Measurements from ENCODE around the gene SCYGR3. TPM values are rescaled to one million over a fixed set of nuclear protein-coding genes. Genes with fewer than 3 reads are reported as not detected.
"Not testable (repeated sequence)": the region's sequence is repeated elsewhere in the genome, so short reads cannot be mapped to it uniquely, and the experiment has no call there.

Gene SCYGR3
- total RNA-seq, 2 donors from 2014 or later = not detected

DNA sequence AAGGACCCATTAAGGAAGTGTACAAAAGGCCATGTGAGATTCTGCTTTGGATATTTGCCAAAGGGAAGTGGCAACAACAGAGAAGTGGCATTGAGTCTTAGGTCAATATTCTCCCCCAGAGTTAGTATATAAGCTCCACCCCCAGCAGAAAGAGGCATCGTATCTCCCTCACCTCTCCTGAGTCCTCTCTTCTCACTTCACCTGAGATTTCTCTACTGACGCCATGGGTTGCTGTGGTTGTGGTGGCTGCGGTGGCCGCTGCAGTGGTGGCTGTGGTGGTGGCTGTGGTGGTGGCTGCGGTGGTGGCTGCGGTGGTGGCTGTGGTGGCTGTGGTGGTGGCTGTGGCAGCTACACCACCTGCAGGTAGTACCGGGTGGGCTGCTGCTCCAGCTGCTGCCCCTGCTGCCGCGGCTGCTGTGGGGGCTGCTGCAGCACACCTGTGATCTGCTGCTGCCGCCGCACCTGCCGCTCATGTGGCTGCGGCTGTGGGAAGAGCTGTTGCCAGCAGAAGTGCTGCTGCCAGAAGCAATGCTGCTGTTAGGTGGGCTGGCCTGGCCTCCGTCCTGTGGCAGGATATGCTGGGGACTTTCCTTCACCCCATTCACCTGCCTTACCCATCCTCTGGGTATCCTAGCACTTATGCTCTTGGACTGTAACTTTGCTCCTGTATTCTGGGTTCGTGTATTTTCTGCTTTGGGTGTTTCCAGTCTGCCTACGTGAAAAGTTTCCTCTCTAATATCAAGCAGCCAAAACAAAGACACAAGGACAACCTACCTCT is 5.9 kb downstream of the SCYGR3 start:
- Histone ChIP-seq H3K4me1 (ENCODE audit: control insufficient read depth in 1 of 2, low read depth in 2 of 2) (no peaks in the 10 kb centered on the region), H3K4me3 (no peak overlapping the region), H3K36me3 (no peaks in the 10 kb centered on the region), H3K9me3 (no peaks in the 10 kb centered on the region), H3K27ac (no peak overlapping the region), H3K27me3 (replicated peaks; ENCODE audit: insufficient read depth) (no peaks in the 10 kb centered on the region)
- DNase-seq (ENCODE audit: low spot score) (no peak), ATAC-seq (ENCODE audit: insufficient number of reproducible peaks, low FRiP score, low read depth) (no peak)
- TF ChIP-seq CTCF (IDR thresholded peaks at IDR 0.05) = no peak

GRCh38 chr2:227607941-227608340 is 6.7 kb downstream of the SCYGR3 start:
- DNase-seq (ENCODE audit: low spot score) = no peak
- no peak for ATAC-seq (ENCODE audit: insufficient number of reproducible peaks, low FRiP score, low read depth)
- no peak for TF ChIP-seq CTCF (IDR thresholded peaks at IDR 0.05)
- Histone ChIP-seq H3K4me1 (ENCODE audit: control insufficient read depth in 1 of 2, low read depth in 2 of 2) (no peaks in the 10 kb centered on the region), H3K27me3 (replicated peaks; ENCODE audit: insufficient read depth) (no peaks in the 10 kb centered on the region), H3K27ac (no peak overlapping the region), H3K9me3 (no peaks in the 10 kb centered on the region), H3K36me3 (no peaks in the 10 kb centered on the region), H3K4me3 (no peak overlapping the region)

DNA sequence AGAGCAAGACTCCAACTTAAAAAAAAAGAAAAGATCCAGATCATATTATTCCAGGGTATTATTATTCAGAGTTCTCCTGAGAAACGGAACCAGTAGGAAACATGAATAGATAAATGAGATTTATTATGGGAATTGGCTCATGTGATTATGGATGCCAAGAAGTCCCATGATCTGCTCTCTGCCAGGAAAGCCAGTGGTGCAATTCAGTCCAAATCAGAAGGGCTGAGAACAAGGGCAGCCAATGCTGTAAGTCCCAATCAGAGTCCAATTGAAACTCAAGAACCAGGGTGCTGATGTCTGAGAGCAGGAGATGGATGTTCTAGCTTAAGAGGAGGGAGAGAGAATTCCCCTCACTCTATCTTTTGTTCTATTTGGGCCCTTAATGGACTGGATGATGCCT is 8.2 kb downstream of the SCYGR3 start:
- ATAC-seq (ENCODE audit: insufficient number of reproducible peaks, low FRiP score, low read depth) = no peak
- no peak for DNase-seq (ENCODE audit: low spot score)
- Histone ChIP-seq H3K4me3 (no peak overlapping the region), H3K9me3 (no peaks in the 10 kb centered on the region), H3K27me3 (replicated peaks; ENCODE audit: insufficient read depth) (no peaks in the 10 kb centered on the region), H3K27ac (no peak overlapping the region), H3K36me3 (no peaks in the 10 kb centered on the region), H3K4me1 (ENCODE audit: control insufficient read depth in 1 of 2, low read depth in 2 of 2) (no peaks in the 10 kb centered on the region)
- no peak for TF ChIP-seq CTCF (IDR thresholded peaks at IDR 0.05)

DNA sequence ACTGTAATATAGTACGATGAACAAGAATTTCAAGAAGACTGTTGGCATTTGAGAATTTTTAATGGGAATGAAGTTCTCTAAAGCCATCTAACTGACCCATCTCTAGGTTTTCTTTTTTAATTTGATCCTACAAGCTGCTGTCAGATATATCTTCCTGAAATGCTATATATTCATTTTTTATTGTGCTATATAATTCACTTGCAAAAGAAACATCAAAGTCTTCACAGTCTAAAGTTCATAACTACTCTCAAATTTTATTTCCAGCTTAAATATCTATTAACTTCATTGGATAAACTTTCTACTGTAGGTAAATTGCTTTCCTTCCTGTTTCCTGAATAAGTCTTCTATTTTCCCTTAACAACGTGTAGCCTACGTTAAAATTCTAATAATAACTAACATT is 12.3 kb downstream of the SCYGR3 start:
- ATAC-seq (ENCODE audit: insufficient number of reproducible peaks, low FRiP score, low read depth) = no peak
- no peaks in the 10 kb centered on the region for H3K4me1 ChIP-seq (ENCODE audit: control insufficient read depth in 1 of 2, low read depth in 2 of 2)
- no peak for TF ChIP-seq CTCF (IDR thresholded peaks at IDR 0.05)

DNA sequence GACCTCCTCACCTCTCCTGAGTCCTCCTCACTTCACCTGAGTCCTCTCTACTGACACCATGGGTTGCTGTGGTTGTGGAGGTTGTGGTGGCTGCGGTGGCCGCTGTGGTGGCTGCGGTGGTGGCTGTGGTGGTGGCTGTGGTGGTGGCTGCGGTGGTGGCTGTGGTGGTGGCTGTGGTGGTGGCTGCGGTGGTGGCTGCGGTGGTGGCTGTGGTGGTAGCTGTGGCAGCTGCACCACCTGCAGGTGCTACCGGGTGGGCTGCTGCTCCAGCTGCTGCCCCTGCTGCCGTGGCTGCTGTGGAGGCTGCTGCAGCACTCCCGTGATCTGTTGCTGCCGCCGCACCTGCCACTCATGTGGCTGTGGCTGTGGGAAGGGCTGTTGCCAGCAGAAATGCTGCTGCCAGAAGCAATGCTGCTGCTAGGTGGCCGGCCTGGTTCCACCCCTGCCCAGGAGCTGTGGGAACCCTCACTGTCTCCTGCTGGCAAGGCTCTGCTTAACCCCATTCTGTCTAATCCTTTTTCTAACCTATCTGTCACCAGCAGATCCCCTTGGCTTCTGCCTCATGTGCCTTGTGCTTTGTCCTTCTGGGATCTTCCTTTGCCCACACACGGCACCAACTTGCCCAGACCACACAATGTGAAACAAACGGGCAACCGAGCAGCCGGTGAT is 15.7 kb downstream of the SCYGR3 start, which contains the start of gene SCYGR2:
Gene SCYGR2, plus strand, starts transcription at position 59 of the 669 bp plus-strand sequence. Its CDS starts 0 bp downstream, at position 59.
- H3K36me3 ChIP-seq; H3K4me1 ChIP-seq (ENCODE audit: control insufficient read depth in 1 of 2, low read depth in 2 of 2); H3K27ac ChIP-seq; H3K27me3 ChIP-seq (replicated peaks; ENCODE audit: insufficient read depth); ATAC-seq (ENCODE audit: insufficient number of reproducible peaks, low FRiP score, low read depth); H3K9me3 ChIP-seq; H3K4me3 ChIP-seq; DNase-seq (ENCODE audit: low spot score): not testable (repeated sequence)

More for the DNA sequence above, 12.3 kb downstream of the SCYGR3 start:
- Histone ChIP-seq H3K36me3 (no peaks in the 10 kb centered on the region), H3K27me3 (replicated peaks; ENCODE audit: insufficient read depth) (no peaks in the 10 kb centered on the region), H3K9me3 (no peaks in the 10 kb centered on the region), H3K4me3 (no peak overlapping the region), H3K27ac (no peak overlapping the region)
- no peak for DNase-seq (ENCODE audit: low spot score)

Data from thoracic aorta (tissue), 2 donors.